NCI-H345 (cell line): ENCODE measurements around the gene TCF4.

Experiments
- DNase-seq: peaks from one replicate; lab custom pipeline; 2025; lab: John Stamatoyannopoulos, UW

Gene TCF4

GRCh38 chr18:55321265-55322177 is 266.5 kb downstream of the TCF4 start:
- no peak for DNase-seq

DNA sequence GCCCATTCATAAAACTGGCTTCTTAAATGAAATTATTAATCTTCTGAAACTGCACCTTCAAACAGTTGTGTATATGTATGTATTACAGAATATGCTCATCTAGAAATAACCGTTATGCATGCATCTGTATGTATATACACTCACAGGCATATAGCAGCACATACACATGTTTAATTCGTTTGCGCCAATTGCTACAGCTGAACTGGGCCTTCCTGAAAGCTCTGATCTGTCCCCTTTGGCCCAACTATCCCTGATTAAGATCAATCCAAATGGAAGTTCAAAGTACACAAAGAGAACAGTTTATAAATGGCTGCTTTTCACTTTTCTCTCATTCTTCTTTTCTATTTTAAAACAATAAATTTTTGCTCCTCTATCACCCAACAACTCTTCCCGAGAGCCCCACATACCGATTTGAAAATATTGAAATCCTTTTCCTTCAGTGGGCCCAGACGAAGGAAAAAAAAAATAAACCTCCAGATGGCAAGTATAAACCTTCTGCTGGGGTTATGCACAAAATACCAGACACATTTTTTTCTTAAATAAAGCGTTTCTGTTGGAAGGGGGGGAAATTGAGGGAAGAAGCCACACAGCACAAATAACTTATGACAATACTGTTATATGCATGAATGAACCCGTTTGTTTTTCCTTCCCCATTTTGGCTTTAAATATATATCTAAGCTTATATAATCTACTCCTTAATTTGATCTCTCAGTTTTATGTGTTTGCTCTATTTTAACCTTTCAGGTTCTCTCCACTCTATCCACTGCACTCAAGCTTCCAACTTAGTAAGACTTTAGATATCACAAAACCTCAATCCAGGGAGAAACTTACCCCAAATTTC is 267.3 kb downstream of the TCF4 start:
- DNase-seq, result no peak

DNA sequence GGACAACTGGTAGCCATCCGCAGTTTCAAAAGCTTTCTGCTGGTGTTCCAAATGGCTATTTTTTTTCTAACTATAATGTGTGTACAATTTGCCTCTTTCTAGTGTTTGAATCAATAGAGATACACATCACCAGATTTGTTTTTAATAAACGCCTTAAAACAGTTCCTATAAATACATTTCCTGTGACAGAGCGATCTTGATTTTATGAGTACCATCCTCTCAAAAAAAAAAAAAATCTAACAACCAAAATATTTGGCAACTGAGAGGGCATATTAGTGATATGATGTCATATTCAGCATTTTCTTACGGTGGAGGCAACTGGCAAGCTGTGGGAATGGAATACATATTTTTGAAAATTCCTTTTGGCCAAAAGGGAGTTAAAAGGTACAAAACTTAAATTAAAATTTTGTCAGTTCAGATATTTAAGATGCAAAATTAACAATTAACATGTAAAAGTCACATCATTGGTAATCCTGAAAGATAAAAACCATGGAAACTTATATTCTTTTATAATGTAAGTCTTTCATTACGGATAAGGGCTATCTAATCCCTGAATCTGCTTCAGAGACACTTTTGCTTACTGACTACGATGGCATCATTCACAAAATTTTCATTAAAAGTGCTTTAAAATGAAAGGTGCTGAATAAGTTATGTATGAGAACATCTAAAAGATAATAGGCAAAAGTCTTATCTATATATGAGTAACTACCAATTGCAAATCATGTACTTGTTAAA is 268.4 kb downstream of the TCF4 start:
- DNase-seq, result no peak

DNA sequence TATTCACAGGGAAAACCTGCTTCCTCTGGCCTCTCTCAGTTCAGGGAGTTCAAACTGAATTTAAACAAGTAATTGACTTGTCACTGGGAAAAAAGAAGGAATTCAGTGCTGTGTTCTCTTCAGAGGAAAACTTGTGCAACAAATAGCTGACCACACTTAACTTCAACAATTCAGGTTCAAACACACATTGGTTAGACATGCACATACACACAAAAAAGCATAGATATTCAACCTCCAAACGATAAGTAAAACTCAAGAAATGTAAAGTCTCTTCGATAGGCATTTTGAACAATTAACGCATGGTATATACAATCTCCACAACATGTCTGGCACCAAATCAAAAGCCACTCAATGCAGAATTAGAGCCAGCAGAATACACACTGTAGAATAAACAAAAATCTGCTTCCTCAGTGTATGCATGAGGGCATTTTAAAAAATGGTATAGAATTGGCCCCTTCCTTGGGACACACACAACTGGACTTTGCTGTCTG is 269.0 kb downstream of the TCF4 start:
- DNase-seq, result no peak

GRCh38 chr18:55317864-55318263 is 270.1 kb downstream of the TCF4 start:
- DNase-seq, result no peak

- DNase-seq, result no peak
These were observed 270.7 kb downstream of the TCF4 start for GRCh38 chr18:55317324-55317723.

GRCh38 chr18:55316486-55317184 is 271.4 kb downstream of the TCF4 start:
- DNase-seq, result no peak

- no peak for DNase-seq
These were observed 273.3 kb downstream of the TCF4 start for GRCh38 chr18:55314615-55315237.

DNA sequence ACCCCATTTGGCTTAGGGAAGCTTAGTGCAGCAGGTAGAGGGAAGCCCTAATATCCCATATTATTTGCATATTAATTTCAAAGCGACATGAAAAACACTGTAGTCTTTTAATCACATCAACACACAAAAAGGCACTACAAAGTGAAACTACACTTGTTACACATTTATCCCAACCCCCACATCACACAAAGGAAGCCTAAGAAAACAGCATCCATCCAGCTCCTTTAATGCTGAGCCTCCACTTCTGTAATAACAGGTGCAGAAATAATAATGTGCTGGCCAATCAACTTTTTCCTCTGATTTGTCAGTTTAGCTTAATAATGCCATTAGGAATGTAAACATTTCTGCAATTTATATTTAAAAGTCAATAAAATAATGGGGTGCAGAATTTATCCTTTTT is 274.0 kb downstream of the TCF4 start:
- DNase-seq, result no peak

DNA sequence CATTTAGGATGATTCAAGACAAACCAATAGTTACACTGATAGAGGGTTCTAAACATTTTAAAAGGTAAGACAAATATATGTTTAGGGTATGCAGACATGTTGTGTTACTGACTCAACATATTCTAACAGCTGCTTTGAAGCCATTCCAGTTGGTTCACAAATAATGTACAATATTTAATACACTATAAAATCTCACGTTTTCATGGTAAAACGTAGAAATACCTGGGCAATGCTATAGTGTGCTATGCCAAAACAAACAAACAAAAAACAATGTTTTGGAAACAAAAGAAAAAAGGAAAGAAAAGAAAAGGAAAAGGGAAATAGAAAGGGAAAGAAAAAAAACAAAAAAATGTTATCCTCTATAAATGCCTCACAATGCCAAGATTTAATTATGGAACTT is 277.1 kb downstream of the TCF4 start:
- no peak for DNase-seq

GRCh38 chr18:55310044-55310676 is 277.8 kb downstream of the TCF4 start:
- no peak for DNase-seq

GRCh38 chr18:55309249-55309648 is 278.7 kb downstream of the TCF4 start:
- no peak for DNase-seq

GRCh38 chr18:55307505-55307904 is 280.5 kb downstream of the TCF4 start:
- DNase-seq, result no peak

DNA sequence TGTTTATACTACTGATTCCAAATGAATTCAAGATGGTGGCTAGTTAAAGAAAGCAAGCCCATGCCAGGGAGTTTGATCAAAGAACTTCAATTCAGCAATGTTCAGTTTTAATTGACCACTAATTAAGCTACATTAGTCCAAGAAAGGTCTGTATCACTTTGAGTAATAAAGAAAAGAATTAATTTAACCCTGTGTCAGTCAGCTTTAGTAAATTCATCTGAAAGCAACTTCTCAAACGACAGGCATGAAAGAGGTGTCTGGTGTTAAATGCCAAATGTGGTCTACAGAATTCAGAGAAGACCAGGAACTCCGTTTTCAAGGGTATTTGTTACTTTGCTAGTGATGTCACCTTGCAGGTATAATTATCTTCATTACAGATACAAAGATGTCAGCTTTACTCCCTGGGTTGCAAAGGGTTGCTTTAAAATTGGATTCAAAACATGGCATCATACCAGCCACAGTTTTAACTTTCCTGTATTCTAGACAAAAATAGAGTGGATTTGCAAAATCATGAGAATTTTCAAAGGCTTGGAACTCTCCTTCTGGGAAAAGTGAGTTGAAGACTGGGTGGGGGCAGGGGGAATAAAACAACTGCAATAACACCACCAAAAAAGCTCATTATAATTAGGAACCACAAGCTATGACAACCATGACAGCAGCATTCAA is 281.5 kb downstream of the TCF4 start:
- no peak for DNase-seq

- DNase-seq, result no peak
These were observed 285.7 kb downstream of the TCF4 start for GRCh38 chr18:55302167-55302833.

- DNase-seq, result no peak
These were observed 286.2 kb downstream of the TCF4 start for GRCh38 chr18:55301824-55302166.

DNA sequence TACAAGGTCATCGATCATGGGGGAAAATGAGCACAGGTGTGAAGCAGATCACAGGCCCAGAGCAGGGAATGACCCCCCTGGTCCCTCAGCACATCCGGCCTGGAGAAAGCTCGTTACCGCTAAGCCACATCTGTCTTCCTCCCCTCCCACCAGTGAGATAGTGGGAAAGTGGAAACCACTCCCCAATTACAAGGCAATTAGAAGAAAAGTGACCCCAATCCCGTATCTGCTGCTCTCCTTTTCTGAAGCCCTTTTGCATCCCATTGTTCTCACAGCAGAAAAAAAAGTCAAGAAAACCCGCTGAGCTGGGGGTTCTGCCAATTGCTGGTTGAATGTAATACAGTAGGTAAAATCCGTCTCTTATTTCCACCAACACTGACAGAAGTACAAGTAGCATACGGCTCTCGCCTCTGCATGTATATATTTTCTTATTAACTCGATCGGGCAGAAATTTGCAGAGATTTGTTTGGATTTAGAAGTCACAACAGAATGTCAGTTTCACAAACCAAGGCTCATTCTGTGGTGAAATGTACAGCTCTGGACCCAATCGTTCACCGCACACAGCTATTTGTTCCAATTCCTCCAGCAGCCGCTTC is 287.0 kb downstream of the TCF4 start:
- DNase-seq, result no peak

DNA sequence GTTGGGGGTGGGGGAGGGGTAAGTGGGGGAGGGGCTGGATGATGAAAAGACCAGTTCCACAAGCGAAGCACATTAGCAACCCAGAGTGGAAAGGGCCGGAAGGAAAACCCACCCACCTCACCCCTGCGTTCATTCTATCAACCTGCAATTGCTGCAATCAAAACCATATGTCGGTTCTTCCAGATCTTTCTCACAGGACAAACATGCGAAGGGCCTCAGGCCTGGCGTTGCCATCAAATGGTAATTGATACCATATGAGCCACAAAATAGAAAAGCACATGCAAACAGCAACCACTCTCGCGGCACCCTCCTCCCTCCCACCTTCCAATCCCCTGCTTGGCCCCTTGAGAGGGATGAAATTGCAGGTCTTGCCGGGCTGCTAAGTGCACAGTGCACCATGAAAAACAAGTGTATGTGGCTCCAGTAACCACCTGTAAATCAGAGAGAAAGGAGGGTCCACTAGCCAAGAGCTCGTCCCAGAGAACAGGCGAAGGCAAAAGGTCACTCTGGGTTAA is 287.5 kb downstream of the TCF4 start:
- no peak for DNase-seq

DNA sequence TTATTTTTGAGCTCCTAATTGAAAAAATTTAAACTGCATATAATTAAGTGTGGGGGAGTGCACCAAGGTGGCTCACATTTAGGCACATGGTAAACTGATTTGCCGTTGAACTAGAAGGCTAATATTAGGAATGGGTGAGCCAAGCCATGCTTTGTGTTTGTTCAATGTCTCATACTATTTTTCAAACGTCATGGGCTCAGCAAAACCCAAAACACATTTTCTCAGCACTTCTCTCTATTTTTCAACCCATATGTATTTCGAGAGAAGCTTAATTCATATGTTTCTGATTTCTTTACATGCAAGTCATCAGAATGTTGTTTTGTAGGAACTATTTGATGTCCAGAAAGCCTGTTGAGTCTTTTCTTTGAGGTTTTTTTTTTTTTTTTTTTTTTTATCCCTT is 291.2 kb downstream of the TCF4 start:
- no peak for DNase-seq
